Measurements from ENCODE around the gene SPTSSA. TPM values are rescaled to one million over a fixed set of nuclear protein-coding genes. Genes with fewer than 3 reads are reported as not detected.

SPTSSA gene
- total RNA-seq, 1 donor from 2014 or later = 14.2 TPM

DNA sequence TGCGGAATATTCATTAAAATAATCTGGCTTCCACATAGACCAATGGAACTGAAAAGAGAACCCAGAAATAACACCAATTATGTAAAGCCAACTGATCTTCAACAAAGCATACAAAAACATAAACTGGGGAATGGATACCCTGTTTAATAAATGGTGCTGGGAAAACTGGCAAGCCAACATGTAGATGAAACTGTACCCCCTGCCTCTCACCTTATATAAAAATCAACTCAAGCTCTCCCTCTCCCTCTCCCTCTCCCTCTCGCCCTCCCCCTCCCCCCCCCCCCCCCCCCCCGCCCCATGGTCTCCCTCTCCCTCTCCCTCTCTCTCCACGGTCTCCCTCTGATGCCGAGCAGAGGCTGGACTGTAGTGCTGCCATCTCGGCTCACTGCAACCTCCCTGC is 13.1 kb upstream of the SPTSSA start:
- DNase-seq (no peak), ATAC-seq (no peak)
- intact Hi-C loops (cut with micrococcal nuclease) = no loop called here

DNA sequence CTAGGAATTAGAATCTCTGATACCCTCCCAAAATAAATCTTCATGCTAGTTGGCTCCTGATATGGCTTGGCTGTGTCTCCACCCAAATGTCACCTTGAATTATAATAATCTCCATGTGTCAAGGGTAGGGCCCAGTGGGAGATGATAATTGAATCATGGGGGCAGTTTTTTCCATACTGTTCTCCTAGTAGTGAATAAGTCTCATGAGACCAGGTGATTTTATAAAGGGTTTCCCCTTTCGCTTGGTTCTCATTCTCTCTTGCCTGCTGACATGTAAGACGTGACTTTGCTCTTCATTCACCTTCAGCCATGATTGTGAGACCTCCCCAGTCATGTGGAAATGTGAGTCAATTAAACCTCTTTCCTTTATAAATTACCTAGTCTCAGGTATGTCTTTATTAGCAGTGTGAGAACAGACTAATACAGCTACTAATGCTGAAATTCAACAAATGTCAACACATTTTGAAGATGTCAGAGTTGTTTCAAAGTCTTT is 12.2 kb upstream of the SPTSSA start:
- ATAC-seq (no peak), DNase-seq (no peak)
- intact Hi-C loops (cut with micrococcal nuclease) = no loop called here

DNA sequence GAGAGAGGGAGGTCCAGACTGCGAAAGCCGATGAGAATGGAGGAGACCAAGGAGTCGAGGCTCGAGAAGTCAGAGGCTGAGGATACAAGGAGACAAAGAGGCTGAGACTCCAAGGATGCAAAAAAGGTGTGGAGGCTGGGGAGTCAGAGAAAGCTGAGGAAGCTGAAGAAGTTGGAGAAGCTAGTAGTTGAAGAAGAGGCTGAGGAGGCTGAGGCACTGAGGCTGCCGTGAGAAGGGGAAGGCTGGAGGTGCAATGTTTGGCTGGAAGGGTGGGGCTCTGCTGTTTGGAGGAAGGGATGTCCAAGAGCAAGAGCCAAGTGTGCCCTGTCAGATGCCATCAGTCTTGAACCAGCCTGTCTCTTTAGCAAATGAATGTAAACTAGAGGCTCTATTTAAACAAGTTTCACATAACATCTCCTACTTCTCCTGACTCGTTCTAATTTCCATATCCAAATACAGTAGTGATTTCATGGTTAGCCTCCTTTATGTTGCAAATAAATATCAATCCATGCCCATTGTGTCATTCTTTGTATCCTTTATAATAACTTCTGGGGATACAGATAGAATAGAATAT is 10.8 kb upstream of the SPTSSA start:
- no peak for DNase-seq
- intact Hi-C loops (cut with micrococcal nuclease) = no loop called here
- ATAC-seq = no peak

DNA sequence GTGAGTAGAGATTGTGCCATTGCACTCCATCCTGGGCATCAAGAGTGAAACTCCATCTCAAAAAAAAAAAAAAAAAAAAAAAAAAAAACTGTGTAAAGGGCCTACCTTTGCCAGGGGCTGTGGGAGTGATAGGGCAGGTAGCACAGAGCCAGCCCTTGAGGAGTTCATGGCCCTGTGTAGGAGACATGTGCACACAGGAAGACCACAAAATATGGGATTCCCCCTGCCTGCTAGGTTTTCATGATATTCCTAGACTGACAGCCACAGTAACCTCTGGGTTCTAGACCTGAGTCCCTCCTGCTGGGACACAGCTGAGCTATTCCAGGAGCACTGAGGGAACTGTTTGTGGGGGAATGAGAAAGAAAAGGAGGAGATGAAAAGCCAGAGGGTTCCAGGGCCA is 8.3 kb upstream of the SPTSSA start:
- no peak for ATAC-seq
- no peak for DNase-seq
- intact Hi-C loops (cut with micrococcal nuclease) = no loop called here

DNA sequence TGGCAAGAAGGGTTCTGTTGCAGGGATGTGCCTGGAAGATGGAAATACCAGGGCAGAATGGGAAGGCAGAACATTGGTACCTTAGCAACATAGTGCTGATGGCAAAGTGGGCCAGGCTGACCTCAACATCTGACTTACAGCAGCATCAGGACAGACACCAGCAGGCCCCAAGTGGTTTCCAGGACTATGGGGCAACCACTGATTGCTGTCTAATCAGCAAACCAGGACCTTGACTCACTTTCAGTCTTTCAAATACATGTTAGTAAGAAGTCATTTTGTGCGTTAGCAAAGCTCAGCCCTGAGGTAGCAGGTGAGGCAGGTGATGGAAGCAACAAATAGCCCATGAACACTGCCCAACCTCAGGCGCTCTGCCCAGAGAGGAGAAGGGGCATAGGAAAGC is 4.7 kb upstream of the SPTSSA start:
- ATAC-seq = no peak
- DNase-seq = no peak
- intact Hi-C loops (cut with micrococcal nuclease) = no loop called here

DNA sequence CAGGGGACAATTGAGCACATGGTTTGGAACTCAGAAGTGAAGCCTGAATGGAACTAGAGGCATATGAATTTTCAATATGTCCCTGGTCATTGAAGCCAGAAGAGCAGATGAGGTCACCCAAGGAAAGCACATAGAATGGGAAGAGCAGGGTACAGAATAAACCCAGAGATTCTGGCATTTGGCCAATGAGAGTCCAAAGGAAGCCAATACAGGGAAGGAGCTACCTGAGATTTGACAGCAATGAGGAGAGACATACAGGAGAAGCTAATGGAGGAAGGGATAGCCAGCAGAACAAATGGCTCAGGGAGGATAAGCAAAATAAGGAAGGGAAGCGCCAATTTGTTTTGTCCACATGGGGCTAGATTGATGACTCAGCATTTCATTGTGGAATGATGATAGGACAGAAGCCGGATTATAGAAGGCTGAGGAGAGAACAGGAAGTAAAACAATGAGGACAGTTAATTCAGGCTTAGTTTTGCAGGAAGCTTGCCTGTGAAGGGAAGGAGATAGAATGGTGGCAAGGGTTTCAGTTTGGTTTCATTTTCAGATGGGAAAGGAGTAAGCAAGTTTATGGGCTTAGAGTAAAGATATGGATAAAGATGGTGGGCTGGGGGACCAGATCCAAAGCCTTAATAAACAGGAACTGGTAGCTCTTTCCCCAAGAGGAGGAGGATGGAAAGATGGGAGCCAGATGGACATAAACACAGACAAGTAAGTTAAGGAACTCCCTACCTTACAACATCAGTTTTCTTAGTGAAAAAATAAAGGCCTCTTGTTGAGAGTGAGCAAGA is 3.2 kb upstream of the SPTSSA start:
- ATAC-seq (no peak), DNase-seq (no peak)
- intact Hi-C loops (cut with micrococcal nuclease) = no loop called here

DNA sequence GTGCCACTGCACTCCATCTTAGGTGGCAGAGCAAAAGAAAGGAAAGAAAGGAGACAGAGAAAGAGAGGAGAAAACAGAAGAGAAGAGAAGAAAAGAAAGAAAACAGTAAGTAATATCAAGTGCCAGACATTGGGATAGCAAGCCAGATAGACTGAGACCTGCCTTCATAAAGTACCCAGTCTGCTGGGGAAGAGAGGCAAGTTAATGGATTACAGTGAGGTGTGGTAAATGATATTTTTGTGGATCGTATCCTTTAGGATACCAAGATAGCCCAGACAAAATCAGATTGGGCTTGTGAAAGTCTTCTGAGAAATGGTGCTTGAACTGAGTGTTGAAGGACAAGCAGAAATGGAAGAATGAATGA is 1.5 kb upstream of the SPTSSA start:
- intact Hi-C loops (cut with micrococcal nuclease) = no loop called here
- DNase-seq = no peak
- no peak for ATAC-seq

DNA sequence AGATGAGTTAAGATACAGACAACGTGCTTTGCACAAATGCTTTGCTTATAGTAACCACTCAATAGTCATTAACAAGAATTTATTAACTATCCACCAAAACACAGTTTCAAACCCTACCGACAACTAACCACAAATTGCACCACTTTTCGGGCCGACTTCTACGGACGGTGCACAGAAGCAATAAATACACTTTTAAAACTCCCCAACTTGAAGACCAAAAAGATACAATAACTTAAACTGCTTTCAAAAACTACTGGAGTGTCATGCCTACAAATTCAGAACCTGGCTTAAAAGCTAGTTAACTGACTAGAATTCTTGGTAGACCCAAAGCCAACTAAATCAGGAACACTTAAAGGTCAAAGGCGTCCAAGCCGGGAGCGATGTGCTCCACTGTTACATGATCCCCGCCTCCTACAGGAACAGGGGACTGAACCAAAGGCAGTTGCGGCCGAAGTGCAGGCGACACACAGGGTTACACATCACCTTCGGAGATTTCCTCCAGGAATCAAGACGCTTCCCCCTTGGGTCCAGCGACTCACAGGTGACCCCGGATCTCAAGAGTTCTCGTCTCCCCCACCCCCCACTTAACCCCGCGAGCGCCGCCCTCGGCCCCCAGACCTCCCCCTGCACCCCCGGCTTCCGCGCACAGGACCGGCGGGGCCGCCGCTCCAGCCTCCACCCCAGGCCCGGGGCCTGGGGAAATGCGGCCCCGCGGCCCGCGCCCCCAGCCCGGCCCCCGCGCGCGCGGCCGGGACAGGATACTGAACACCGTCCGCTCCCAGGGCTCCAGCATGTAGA is 507 bp downstream of the SPTSSA start:
- intact Hi-C loops (cut with micrococcal nuclease) = no loop called here
- peak; percentile 59 for ATAC-seq
- DNase-seq = peak; percentile 71

DNA sequence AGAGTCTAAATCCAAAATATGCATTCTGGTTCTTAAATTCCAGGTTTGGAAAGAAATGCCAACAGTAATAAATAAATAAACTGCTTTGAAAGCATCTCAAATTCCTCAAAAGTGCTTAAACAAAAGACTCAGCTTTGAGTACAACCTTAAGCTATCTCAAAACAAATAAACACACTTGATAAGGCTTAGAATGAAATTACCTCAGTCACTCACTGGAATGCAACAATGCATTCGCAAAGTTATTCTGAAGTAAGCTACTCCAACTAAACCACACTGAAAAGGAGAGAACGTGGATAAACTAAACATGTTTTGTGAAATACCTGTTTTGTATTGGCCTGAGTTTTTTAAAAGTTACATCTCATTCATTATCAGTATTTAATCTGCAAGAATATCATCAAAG is 1.2 kb downstream of the SPTSSA start:
- DNase-seq = no peak
- no peak for ATAC-seq
- intact Hi-C loops (cut with micrococcal nuclease) = no loop called here

DNA sequence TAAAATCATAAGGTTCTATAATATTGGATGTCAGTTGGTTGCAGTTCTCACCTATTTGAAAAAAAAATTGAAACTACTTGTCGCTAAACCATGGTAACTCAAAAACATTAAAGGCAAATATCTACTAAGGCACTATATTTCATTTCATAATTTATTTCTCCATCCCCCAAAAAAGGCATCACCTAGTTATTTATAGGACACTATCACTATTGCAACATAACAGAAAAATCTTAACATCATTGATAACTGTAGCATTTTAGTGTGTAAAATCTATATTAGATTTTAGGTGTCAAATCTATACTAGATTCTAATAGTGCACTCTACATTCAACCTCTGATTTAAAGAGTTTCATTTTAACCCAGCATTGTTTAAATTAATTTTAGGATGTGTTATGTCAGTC is 1.7 kb downstream of the SPTSSA start:
- intact Hi-C loops (cut with micrococcal nuclease) = no loop called here
- DNase-seq = no peak
- ATAC-seq = no peak

DNA sequence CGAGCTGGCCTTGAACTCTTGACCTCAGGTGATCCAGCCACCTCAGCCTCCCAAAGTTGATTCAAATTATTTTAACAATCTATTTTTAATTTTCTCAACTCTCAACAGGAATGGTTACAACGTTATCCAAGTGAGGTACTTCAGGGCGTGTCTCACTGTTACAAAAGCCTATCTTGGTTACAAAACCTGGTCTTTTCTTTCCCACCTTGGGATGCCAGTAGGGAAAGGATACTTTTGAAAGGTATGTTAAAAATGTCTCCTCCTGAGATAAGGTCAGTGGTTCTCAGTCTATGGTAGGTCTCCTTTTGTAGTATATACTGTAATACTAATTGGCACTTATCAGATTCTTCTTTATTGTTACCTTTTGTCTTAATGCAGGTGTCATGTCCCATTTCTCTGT is 4.9 kb downstream of the SPTSSA start:
- DNase-seq (no peak), ATAC-seq (no peak)
- intact Hi-C loops (cut with micrococcal nuclease) = no loop called here

DNA sequence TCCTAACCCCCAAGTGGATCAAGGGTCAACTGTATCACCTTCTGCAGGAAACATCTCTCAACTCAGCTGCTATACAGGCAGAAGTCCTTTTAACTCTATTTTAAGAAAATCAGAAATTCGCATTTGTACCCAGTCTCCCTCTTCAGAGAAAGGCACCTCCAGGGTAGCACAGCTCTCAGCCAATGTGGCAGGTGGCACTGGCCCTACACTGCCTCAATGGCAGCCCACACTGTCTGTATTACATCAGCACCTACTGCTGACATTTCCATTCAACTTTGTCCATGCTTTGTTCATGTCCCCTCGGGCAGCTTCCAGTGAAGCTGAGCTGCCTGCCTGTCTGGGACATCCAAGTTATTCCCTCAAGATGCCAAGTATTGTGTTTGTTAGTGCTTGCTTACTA is 8.8 kb downstream of the SPTSSA start:
- DNase-seq (no peak), ATAC-seq (no peak)
- intact Hi-C loops (cut with micrococcal nuclease) = no loop called here

DNA sequence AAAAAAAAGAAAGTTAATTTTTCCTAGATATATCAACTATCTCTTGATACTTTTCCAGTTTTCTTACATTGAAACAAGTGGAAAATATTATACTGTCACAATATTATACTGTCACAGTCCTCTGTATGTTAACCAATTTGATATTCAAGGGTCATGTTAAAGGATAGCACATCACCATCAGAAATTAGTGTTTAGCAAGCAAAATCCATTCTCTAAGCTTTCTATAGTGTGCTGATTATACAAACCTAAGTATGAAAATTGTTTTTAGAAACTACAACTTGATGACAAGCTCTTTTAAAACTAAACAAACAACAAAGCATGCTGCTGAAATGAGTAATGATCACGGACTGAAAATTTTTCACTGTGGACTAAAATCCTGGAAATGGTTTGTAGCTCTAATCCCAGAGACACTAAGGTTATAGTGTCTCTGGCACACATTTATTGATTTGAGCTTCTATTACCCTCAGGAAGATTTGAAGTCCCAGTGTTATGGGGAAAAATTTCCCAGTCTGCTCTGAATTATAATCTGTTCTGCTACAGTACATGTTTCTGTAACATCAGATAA is 9.7 kb downstream of the SPTSSA start:
- DNase-seq (no peak), ATAC-seq (no peak)
- intact Hi-C loops (cut with micrococcal nuclease) = no loop called here

DNA sequence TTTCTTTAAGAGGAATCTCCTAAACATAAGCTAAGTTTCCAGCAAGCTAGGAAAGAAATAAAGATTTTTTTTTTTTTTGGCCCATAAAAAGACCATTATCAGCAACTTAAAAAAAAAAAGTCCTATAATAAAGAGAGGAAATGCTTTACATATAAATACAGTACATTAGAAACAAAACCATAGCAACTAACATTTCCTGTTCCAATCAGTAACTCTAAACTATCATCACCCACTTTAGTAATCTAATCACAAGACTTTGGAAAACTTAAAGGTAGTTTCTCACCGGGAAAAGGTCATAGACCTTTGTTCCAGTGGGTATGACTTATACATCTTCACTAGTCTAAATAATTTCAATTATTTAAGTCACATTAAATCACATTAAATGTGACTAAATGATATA is 11.1 kb downstream of the SPTSSA start:
- intact Hi-C loops (cut with micrococcal nuclease) = no loop called here
- no peak for DNase-seq
- ATAC-seq = no peak

DNA sequence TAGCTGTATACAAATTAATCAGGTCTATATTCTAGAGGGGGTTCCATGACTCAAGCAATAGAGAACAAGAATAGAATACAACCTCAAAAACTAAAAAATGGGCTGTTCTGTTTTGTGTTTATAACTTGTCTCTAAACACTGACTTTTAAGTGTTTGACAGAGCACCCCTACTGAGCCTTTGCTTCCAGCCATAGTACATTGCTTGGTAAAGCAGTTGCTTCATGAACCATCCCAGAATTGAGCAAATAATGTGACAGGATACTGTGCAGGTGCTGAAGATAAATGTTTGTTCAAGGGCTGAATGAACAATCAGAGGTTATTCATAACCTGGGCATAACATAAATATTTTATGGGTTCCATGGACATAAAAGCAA is 11.5 kb downstream of the SPTSSA start:
- no peak for ATAC-seq
- intact Hi-C loops (cut with micrococcal nuclease) = no loop called here
- DNase-seq = no peak

DNA sequence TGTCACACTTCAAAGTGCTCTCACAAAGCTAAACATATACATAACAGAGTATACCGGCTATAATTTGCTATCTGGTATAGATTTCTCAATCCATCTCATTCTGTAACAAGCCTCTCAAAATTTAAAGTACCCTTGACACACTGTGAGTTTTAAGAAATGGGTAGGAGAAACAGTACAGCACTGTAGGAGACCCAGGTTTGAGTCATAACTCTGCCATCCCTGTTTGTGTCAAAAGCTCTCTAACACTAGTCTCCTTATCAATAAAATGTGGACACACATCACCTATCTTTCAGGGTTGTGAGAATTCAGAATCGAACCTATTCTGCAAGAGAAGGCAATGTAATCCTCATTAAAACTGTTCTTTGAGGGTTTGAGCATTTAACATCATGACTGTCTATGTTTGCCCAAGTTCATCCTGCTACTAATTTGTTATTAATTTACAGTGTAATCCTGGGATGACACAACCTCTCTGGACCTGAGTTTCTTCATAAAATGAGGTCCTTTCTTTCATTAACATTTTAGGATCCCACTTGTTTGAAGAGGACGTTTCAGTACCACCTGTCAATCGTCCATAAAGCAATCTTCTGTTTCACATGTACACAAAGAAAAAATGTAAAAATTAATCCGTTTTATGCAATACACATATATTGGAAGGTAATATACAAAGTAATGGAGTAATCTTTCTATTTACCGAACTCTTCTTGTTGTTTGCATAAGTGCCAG is 12.1 kb downstream of the SPTSSA start:
- intact Hi-C loops (cut with micrococcal nuclease) = no loop called here
- ATAC-seq (no peak), DNase-seq (no peak)

DNA sequence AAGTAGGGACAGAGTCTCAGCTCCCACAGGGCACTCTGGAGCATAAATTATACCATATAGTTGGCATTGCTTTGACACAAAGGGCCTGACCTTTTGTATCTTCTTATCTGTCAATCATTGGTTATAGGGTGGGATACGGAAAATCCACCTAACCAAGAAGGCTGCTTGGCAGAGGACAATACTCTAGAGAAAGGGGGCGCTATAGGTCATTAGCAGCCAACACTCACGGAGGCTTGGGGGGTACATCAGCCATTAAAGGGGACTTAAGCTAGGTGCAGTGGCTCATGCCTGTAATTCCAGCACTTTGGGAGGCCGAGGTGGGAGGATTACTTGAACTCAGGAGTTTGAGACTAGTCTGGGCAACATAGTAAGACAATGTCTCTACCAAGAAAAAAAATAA is 22.9 kb downstream of the SPTSSA start:
- no peak for ATAC-seq
- intact Hi-C loops (cut with micrococcal nuclease) = no loop called here
- DNase-seq = no peak

DNA sequence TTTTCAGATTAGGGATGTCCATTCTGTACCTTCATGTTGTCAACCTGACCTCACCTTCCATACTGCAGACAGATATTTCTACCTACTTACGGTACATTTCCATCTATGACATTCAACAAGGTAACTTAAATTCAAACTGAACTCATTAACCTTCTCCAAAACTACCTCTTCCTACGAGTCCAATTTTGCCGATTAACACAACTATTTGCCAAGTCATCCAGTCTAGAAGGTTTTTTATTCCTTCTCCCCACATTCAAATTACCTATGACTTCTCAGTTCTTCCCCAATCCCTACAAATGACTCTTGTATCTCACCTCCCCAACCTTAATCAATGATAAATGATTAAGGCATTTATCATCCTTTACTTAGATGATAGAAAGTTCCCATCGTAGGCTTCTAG is 23.6 kb downstream of the SPTSSA start:
- no peak for ATAC-seq
- intact Hi-C loops (cut with micrococcal nuclease) = no loop called here
- DNase-seq = no peak

DNA sequence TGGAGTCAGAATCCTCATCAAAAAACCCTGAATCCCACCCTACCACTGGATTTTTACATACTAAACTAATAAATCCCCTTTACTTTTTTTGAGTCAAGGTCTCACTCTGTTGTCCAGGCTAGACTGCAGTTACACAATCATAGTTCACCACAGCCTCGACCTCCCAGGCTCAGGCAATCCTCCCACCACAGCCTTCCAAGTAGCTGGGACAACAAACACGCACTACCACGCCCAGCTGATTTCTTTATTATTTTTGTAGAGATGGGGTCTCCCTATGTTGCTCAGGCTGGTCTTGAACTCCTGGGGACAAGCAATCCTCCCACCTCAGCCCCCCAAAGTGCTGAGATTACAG is 24.3 kb downstream of the SPTSSA start:
- intact Hi-C loops (cut with micrococcal nuclease) = no loop called here
- no peak for DNase-seq
- no peak for ATAC-seq

Measured in left ventricle myocardium superior (tissue), 1 donor.